Raji (cell line): ENCODE results near the gene ABL1.

Experiments
- POLR2A ChIP-seq: IDR thresholded peaks from 2 replicates; pipeline ENCODE4 v1.6.1; 2011; ENCODE audit warnings: low read depth, low read length, control low read depth; ENCODE audit not compliant: insufficient read depth

The ABL1 gene

DNA sequence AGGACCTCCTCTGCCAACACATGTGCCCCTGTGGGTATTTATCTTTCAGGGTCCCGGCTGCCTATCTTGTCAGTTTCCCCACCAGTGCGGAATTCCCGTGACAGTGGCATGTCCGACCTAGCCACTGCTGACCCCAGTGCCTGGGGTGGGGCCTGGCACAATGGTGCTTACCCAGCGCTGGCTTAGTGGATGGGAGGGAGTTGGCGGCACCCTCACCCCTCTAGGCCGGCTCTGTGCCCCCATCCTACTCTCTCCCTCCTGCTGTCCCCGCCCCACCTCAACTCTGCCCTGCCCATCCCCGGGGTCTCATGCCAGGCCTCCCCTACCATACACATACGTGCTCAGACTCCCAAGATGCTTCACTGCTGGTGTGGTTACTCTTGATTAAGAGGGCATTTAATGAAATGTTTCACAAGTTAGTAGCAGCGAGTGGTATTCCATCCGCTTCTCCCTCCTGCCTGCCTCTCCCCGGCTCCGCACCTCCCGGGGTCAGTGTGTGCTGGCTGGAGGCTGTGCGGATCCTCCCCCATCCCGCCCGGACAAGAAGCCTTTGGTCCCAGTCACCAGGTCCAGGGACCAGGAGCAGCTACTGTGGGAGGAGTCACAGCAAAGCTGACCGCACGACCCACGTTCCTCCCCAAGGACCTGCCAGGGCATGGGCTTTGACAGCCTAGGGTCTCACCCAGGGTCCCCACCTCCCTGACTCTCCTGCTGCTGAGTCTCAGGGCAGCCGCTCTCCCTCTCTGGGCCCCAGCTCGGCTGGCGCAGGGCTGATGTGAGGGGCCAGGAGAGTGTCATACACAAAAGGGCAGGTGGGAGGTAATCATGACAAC is 71.1 kb downstream of the ABL1 start:
- TF ChIP-seq POLR2A: no peak

DNA sequence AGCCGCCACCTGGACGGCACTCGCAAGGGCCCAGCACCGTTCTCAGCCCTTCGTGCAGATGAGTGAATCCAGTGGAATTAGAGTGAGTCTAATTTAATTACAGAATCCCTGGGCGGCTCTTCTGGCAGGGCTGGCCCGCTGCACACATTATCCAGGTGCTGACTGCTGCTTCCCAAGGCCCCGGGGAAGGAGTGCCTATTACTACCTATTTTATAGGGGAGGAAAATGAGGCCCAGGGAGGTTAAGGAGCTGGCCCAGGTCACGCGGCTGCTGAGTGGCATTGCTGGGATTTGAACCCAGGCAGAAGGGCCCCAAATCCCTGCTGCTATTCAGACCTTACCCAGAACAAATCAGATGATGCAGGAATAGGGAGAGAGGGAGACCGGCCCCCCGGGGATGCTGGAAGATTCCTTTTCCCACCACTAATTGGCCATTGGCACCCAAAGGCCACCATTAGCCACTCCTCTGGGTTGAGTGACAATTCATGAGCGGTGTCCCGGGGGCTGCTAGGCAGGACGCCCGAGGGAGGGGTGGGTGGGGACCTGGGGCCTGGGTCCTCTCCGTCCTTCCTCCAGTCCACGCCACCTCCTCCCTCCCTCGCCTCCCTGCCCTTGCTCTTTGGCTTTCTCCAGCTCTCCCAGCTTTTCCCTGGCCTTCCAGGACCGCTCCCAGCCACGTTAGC is 71.8 kb downstream of the ABL1 start:
- TF ChIP-seq POLR2A: no peak

DNA sequence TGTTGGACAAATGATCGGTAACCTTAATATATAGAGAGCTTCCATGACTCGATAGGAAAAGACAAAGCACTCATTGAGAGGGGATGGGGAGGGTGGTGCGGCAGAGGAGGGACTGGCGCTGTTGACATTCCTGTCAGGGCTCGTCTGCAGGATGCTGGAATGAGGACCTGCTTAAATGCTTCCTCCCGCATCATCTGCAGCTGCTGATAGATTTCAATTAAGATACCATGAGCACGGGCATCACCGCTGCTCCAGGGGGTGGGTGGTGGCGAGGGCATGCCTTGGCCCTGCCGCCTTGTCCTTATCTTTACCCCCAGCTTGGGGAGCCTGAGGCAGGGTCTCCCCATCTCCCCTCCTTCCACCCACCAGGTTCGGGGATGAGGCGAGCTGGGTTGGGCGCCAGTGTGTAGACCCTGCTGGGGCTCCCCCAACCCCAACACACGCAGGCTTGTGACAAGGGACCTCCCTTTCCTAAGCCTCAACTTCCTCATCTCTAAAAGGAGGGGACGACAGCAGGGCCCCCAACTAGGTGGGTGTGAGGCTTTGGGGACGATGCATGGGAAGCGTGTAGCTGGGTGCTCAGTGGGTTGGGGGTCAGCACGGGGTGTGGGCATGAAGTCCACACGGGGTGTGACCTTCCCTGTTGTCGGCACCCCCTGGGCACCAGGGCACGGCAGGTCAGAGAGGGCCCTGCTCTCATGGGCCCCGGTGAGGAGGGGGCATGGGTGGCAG is 73.3 kb downstream of the ABL1 start:
- TF ChIP-seq POLR2A: no peak

DNA sequence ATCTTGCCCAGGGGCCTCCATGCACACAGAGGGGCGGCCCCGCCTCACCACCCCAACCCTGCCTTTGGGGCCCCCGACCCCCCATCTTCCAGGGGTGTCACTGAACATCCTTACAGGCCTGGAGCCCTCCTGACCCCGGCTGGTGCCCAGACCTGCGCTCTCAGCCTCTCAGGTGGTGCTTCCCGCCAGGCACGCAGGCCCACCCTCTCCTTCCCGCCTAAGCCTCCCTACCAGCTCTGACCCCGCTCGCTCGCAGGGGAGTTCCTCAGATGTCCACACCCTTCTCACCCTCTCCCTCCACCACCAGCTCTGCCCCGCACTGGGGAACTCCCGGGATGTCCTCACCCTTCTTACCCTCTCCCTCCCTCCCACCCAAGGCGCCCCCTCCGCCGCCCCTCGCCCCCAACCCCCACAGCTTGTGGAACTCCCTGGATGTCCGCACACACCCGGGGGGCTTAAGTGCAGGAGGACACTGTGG is 73.9 kb downstream of the ABL1 start:
- no peak for TF ChIP-seq POLR2A

DNA sequence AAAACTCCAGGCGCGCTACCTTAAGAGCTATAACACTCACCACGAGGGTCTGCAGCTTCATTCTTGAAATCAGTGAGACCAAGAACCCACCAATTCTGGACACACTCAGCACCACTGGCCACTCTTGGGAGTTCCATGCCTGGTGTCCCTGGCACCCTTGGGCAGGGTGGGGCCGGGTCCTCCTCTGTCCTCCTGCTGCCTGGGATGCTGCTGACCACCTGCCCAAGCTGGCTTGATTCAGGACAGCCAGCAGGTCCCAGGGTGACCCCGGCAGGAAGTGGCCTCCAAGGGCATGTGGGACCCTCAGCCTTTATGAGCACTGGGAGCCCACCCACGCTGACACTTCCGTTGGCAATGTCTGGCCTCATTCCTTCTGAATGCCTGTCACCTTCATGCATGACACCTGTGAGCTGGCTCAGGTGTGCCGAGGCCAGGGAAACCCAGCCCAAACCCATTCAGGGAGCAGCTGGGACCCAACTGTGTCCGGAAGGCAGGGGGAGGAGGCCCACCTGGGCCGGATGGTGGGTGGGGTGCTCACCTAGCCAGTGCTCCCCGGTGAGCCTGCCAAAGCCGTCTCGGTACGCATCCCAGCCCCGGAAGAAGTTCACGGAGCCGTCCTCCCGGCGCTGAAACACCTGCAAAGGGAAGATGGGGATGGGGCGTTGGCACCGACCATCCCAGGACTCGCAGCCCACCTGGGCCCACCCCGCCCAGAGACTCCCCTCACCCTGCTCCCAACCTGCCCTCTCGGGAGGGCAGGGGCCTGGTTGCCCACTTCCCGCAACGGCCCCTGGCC is 76.4 kb downstream of the ABL1 start:
- TF ChIP-seq POLR2A: no peak

DNA sequence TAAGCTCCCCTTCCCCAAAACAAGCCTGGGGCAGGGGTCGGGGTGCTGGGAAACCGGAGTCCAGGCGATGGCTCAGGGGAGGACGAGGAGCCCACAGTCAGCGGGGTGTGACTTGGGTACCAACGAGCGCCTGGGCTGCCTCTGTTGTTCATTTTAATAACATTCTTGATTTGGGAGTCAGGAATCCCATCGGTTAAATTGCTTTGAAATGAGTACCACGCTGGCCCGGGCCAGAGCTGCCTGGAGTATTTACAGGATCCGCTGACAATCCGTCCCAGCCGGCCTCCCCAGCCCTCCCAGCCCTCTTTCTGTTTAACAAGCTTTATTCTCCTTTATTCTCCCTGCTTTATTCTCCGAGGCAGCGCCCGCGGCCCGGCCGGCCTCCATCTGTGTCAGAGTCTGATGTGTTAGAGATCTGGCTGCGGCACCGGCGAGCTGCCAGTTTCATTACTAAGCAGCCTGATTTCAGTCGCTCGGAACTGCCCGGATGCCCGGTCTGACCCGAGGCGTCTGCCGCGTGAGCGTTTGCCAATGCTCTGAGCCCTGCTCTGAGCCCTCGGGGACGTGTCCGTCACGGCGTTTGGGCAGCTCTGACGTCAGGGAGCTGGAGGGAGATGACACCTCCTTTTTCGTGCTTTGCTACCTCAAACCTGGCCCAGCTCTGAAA is 78.0 kb downstream of the ABL1 start:
- TF ChIP-seq POLR2A: no peak

DNA sequence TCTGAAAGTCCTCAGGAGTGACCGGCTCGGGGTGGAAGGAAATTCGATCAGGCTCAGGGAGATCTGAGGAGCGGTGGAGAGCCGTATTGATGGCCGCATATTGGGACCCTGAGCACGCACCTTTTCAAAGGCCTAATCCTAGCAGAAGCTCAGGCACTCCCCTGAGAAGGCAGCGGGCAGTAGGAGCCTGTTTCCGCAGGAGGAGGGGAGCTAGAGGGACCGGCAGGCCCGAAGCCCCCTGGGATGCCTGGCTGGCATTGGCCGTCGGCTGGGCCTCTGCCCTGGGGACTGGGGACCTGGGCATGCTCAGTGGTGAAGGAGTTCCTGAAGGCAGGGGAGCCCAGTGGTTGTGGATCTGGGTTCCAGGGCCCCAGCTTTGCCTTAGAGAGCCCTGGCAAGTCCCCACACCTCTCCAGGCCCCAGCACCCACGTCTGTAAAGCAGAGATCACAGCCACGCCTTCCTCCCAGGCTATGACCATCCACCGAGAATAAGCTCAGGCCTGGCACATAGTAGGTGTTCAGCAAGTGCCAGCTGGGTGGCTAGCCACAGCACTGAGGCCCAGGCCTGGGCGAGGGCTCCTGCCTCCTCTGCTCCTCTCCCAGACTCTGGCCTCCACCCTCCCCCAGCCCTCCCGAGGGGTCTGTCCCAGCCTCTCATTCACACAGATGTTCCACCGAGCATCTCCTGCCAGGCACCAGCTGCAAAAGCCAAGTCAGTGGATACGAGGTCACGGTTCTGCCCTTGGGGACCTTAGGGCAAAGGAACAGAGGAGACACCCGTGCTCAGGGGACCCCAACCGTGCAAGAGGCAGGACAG is 78.8 kb downstream of the ABL1 start:
- TF ChIP-seq POLR2A: no peak

DNA sequence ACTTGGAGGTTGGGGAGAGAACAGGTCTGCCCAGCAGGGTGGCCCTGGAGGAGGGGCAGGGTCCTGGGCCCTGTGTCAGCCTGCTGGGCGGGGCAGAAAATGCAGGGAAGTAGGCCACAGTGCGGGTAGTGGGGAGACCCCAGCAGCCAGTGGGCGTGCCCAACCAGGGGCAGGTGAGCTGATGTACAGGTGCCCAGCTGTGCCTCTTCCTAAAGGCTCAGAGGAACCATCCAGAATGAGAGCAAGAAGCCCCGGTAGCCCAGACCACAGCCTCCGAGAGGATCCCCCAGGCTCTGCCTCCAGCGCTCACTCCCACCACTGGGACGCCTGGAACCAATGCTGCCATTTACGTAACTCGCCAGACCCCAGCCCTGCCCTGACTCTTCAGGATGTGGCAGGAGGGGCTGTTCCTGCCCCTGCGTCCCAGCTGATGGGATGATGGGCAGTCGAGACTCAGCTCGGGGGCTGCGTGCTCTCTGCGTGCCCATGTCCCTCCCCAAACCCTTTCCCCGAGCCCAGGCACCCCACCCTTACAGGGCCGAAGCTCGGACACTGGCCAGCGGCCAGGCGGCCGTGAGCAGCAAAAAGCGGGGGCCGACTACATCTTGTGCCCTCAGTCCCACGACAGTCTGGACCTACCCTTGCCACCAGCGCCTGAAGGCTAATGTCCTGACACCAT is 79.5 kb downstream of the ABL1 start:
- no peak for TF ChIP-seq POLR2A

DNA sequence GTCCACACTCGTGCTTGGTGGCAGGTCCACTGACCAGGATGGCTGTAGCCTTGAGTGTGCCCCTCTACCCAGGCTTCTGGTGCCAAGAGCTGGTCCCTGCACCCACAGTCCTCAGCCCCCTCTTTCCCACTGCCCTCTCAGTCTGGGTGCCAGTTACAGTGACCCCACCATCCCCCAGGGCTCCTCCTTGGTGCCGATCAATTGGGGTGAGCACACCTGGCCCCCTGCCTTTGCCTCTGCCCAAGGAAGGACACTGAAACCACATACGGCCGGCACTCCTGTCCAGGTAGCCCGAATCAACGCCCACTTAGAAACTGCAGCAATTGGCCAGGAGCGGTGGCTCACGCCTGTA is 80.0 kb downstream of the ABL1 start:
- no peak for TF ChIP-seq POLR2A

DNA sequence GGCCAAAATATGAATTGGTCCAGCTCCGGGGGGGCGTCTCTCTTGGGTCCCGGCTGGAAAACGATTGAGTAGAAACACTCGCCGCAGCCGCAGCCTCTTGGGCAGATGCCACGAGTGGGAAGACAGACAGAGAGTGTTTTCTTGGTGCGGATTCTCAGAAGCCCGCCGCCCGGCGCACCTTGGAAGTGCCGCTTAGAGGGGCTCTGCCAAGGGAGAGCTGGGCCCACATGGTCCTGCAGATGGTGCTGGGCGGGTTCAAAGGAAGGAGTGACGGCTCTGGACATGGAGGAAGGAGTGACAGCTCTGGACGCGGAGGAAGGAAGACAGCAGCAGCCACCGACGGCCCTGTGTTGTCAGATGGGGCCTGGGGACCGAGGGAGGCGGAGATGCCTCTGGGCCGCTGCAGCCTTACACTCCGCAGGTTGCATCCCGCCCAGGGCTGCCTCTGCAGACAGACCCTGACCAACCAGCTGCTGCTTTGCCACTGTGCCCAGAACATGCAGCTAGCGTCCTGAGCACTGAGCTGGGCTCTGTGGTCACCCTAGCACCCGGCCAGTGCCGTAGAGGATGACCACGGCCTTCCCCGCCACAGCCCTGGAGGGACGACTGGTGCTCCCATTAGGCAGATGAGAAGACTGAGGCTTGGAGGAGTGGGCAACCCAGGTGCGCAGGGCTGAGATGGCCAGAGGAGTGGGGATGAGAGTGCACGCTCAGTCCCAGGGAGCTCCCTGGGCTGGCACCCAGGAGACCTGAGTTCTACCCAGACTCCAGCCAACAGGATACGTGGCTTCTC is 82.3 kb downstream of the ABL1 start:
- TF ChIP-seq POLR2A: no peak

DNA sequence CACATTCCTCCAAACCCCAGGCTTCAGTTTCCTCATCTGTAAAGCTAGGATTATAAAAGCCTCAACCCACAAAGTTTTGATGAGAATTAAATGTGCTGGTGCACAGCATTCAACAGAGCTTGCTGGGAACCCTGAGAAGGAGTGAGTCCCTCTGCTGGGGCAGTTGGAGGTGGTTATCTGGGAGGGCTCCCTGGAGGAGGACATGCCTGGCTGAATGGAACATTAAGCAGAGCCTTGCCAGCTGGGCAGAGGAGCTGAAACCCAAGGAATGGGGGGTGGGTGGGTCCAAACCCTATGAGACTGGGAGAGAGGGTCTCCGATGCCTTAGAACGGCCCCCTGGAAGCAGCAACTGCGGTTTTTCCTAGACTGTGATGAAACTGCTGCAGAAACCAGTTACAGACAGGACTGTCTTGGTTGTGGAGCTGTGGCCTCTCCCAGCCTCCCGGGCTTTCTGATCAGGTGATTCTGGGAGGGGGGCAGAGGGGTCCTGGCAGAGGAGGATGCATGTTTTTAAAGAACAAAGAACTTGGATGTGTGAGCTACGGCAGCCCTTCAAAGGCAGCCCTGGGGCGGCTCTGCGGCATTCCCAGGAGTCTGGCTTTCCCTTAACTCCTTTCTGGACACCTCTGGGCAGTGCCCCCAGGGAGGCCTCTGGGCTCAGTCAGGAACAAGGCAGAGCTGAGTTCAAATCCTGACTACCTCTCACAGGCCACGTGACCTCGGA is 83.2 kb downstream of the ABL1 start:
- no peak for TF ChIP-seq POLR2A
